GM23248 (cell line): Measurements from ENCODE around the gene INO80E.

Source experiments
- EZH2 ChIP-seq: fragments of 200-600 bp; sonication (generic); IDR thresholded peaks from 2 replicates; pipeline ENCODE4 v1.6.1; 2018; ENCODE audit warnings: antibody characterized with exemption, mild to moderate bottlenecking; ENCODE audit not compliant: insufficient read depth, poor library complexity, severe bottlenecking
- EZH2phosphoT487 ChIP-seq: fragments of 200-600 bp; sonication (generic); IDR thresholded peaks from 2 replicates; pipeline ENCODE4 v1.6.1; 2018; ENCODE audit warnings: antibody characterized with exemption, moderate library complexity, mild to moderate bottlenecking, low read depth; ENCODE audit not compliant: insufficient read depth

GRCh38 chr16:30049871-30050270 lies 53.8 kb downstream of the INO80E start:
- TF ChIP-seq EZH2: no peak
- no peak for TF ChIP-seq EZH2phosphoT487
